OCI-LY3 (cell line): ENCODE data around the gene GTF3C2.
"Not testable (repeated sequence)": the region's sequence is repeated elsewhere in the genome, so short reads cannot be mapped to it uniquely, and the experiment has no call there.

Source experiments
- H2AFZ ChIP-seq: fragments of 200-600, 300-600 bp; shearing (Covaris generic); 2 replicates; pipeline ENCODE4 v1.6.0; 2014; ENCODE audit warnings: antibody characterized with exemption, low read depth, low read length
- H3K27ac ChIP-seq: fragments of 200-600, 300-600 bp; sonication (generic); 2 replicates; pipeline ENCODE4 v1.5.1; 2014; ENCODE audit warnings: mild to moderate bottlenecking, low read length, moderate library complexity, mixed read lengths
- H3K27me3 ChIP-seq: fragments of 200-600, 300-600 bp; sonication (generic); 2 replicates; pipeline ENCODE4 v1.6.1; 2014; ENCODE audit warnings: low read depth, low read length, mixed read lengths
- H3K36me3 ChIP-seq: fragments of 200-600, 300-600 bp; sonication (generic); replicated peaks from 2 replicates; pipeline ENCODE3; 2014; ENCODE audit warnings: low read depth, low read length, mixed read lengths
- H3K4me1 ChIP-seq: fragments of 300-600, 200-600 bp; sonication (generic); 2 replicates; pipeline ENCODE4 v1.6.1; 2014; ENCODE audit warnings: low read length, mixed read lengths
- H3K4me2 ChIP-seq: fragments of 200-600, 300-600 bp; sonication (generic); 2 replicates; pipeline ENCODE4 v1.6.1; 2014; ENCODE audit warnings: low read length, mixed read lengths
- H3K4me3 ChIP-seq: fragments of 300-600, 200-600 bp; sonication (generic); 2 replicates; pipeline ENCODE4 v1.5.1; 2014; ENCODE audit warnings: antibody characterized with exemption, mild to moderate bottlenecking, low read length, moderate library complexity
- H3K79me2 ChIP-seq: fragments of 300-600, 200-600 bp; shearing (Covaris generic); 2 replicates; pipeline ENCODE4 v1.6.1; 2014; ENCODE audit warnings: mild to moderate bottlenecking, low read length, mixed read lengths
- H3K9ac ChIP-seq: fragments of 300-600, 200-600 bp; shearing (Covaris generic); 2 replicates; pipeline ENCODE4 v1.6.0; 2014; ENCODE audit warnings: mild to moderate bottlenecking, low read length, moderate library complexity
- H3K9me3 ChIP-seq: fragments of 200-600, 300-600 bp; shearing (Covaris generic); 2 replicates; pipeline ENCODE4 v1.6.1; 2014; ENCODE audit warnings: low read length, mixed read lengths; ENCODE audit not compliant: insufficient read depth
- H4K20me1 ChIP-seq: fragments of 200-600, 300-600 bp; sonication (generic); 2 replicates; pipeline ENCODE4 v1.6.1; 2016; ENCODE audit warnings: low read length, mixed read lengths; ENCODE audit not compliant: insufficient read depth
- CTCF ChIP-seq: fragments of 200-600, 300-600 bp; sonication (generic); IDR thresholded peaks from 2 replicates; pipeline ENCODE4 v1.5.1; 2014; ENCODE audit warnings: antibody characterized with exemption, low read length, low read depth
- EZH2phosphoT487 ChIP-seq: fragments of 200-600 bp; shearing (Covaris generic); IDR thresholded peaks from 2 replicates; pipeline ENCODE4 v1.6.1; 2018; ENCODE audit warnings: antibody characterized with exemption, mixed run types, low read depth

GTF3C2 gene

GRCh38 chr2:27322301-27322765, 34.2 kb downstream of the GTF3C2 start:
- no peak overlapping the region for H2AFZ ChIP-seq
- H4K20me1 ChIP-seq = no peaks in the 10 kb centered on the region
- peak overlapping the region; percentile 66 for H3K27ac ChIP-seq
- H3K4me1 ChIP-seq = peaks cover 14% of the 10 kb centered on the region
- H3K79me2 ChIP-seq = peaks cover 29% of the 10 kb centered on the region
- no peak for TF ChIP-seq EZH2phosphoT487
- TF ChIP-seq CTCF = no peak
- no peaks in the 10 kb centered on the region for H3K9me3 ChIP-seq
- H3K4me2 ChIP-seq = peak overlapping the region; percentile 93
- no peaks in the 10 kb centered on the region for H3K27me3 ChIP-seq
- peaks cover 18% of the 10 kb centered on the region for H3K36me3 ChIP-seq
- peak overlapping the region; percentile 98 for H3K9ac ChIP-seq
- H3K4me3 ChIP-seq = peak overlapping the region; percentile 96

- no peaks in the 10 kb centered on the region for H3K27me3 ChIP-seq
- no peaks in the 10 kb centered on the region for H3K9me3 ChIP-seq
- no peak overlapping the region for H3K27ac ChIP-seq
- H3K79me2 ChIP-seq = peaks cover 29% of the 10 kb centered on the region
- H3K36me3 ChIP-seq = peaks cover 8% of the 10 kb centered on the region
- no peaks in the 10 kb centered on the region for H4K20me1 ChIP-seq
- TF ChIP-seq CTCF (no peak), EZH2phosphoT487 (no peak)
- H2AFZ ChIP-seq = no peak overlapping the region
- no peak overlapping the region for H3K9ac ChIP-seq
- H3K4me3 ChIP-seq = no peak overlapping the region
- no peak overlapping the region for H3K4me2 ChIP-seq
- H3K4me1 ChIP-seq = peaks cover 14% of the 10 kb centered on the region
Observed at GRCh38 chr2:27320958-27321543, 35.5 kb downstream of the GTF3C2 start.

GRCh38 chr2:27319839-27320238, 36.7 kb downstream of the GTF3C2 start:
- H3K4me2 ChIP-seq, H3K27me3 ChIP-seq, H2AFZ ChIP-seq, H3K9ac ChIP-seq, H4K20me1 ChIP-seq, H3K4me3 ChIP-seq, H3K9me3 ChIP-seq, H3K27ac ChIP-seq, H3K36me3 ChIP-seq: not testable (repeated sequence)
- H3K79me2 ChIP-seq = peaks cover 29% of the 10 kb centered on the region
- peaks cover 14% of the 10 kb centered on the region for H3K4me1 ChIP-seq

- no peaks in the 10 kb centered on the region for H3K36me3 ChIP-seq
- no peak overlapping the region for H3K4me2 ChIP-seq
- H4K20me1 ChIP-seq = no peaks in the 10 kb centered on the region
- H3K9me3 ChIP-seq = no peaks in the 10 kb centered on the region
- no peak overlapping the region for H2AFZ ChIP-seq
- TF ChIP-seq EZH2phosphoT487 = no peak
- no peak for TF ChIP-seq CTCF
- peaks cover 5% of the 10 kb centered on the region for H3K4me1 ChIP-seq
- no peak overlapping the region for H3K9ac ChIP-seq
- H3K4me3 ChIP-seq = no peak overlapping the region
- H3K27me3 ChIP-seq = no peaks in the 10 kb centered on the region
- H3K79me2 ChIP-seq = peaks cover 9% of the 10 kb centered on the region
- no peak overlapping the region for H3K27ac ChIP-seq
Observed at GRCh38 chr2:27316655-27317412, 39.7 kb downstream of the GTF3C2 start.
